HG03378 (cell line): Measurements from ENCODE around the gene RPSA.
"Not testable (repeated sequence)": the region's sequence is repeated elsewhere in the genome, so short reads cannot be mapped to it uniquely, and the experiment has no call there.

ENCODE experiments used
- ATAC-seq: cut with Tn5 transposase; IDR thresholded peaks from one replicate; pipeline ENCODE4 v1.9.1; 2021; ENCODE audit warnings: mild to moderate bottlenecking, moderate library complexity; ENCODE audit not compliant: unreplicated experiment

The RPSA gene

GRCh38 chr3:39418556-39419225 is 12.2 kb downstream of the RPSA start:
- not testable (repeated sequence) for ATAC-seq

GRCh38 chr3:39419742-39420315 is 13.3 kb downstream of the RPSA start:
- ATAC-seq = no peak

DNA sequence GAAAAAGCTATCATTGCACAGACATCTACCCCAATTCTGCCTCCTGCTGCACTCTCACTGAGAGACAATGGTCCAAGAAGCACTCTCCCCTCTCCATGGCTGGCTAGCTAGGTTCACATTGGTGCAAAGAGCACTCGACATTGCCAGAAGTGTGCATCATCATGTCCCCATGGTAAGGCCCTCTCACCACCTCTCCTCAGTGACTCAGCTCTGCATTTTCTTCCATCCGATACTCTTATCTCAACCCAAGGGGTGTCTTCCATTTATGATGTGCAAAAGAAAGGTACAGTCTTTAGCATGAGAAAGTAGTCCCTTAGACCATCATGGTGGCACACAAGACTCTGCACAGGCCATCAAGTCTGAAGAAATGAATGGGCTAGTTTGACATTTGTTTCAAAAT is 14.0 kb downstream of the RPSA start:
- no peak for ATAC-seq

DNA sequence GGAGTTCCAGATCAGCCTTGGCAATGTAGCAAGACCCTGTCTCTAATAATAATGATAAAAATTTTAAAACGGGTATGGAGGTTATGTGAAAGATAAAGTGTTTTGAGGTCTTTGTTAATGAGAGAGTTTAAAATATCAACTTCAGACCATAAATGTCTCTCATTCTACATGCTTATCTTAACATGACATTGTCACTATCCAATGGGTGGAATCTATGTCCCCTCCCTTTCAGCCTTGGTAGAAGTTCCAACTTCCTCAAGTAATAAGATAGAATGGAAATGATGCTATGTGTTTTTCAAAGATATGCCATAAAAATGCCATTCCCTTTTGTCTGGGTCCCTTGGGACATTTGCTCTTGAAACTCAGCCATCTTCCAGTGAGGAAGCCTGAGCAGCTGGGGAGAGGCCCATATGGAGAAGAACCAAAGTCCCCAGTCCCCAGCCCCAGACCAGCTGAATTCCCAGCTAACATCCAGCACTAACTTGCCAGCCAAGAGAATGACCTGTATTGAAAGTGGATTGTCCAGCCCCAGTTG is 17.0 kb downstream of the RPSA start:
- no peak for ATAC-seq

DNA sequence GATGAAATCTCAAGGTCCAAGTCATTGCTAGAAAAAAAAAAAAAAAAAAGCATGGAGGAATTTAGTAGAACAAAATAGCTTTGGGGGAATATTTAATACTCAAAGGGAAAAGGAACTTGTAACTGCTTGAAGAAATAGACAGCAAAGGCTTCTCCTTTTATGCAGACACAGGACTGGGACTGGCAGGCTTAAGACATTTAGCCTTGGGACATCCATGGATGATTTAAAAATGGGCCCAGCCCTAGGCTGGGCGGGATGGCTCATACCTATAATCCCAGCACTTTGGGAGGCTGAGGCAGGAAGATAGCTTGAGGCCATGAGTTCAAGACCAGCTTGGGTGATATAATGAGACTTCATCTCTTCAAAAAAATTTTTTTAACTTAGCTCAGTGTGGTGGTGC is 19.8 kb downstream of the RPSA start:
- no peak for ATAC-seq

GRCh38 chr3:39427506-39427905 is 21.0 kb downstream of the RPSA start:
- no peak for ATAC-seq

DNA sequence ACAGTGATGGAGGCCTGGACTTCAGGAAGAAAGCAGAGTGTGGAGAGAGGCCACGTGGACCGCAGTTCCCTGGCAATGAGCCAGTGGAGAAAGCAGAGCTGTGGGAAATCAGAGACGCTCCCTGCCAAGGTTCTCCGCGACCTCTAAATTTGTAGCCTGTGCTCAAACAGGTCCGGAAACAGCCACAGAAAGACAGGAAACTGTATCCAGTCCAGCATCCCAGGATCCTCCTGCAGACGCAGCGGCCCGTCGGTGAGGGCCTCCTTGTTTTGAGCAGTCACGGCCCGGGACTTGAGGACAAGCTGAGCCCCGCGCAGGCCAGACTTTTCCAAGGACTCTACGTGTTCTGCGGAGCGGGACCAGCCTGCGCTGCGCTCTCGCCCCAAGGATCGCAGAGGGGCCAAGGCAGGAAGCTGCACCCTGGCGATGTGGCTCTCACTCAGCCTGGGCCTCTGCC is 22.3 kb downstream of the RPSA start:
- no peak for ATAC-seq

DNA sequence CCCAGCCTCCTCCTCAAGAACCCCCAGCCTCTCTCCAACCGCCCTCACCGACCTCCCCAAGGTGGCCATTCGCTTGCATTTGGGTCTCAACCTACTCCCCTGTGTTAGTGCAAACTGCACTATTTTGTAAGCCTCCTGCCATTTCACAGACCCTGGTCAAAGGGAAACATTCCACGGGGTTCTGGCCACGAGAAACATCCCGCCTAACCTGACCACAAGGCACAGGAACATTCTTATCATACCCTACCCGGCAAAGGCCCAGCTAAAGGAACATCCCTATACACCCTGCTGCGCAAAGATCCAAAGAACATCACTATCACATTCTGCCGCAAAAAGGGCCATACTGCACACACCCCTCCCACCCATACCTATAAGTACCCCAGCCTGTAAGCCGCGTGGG is 22.9 kb downstream of the RPSA start:
- ATAC-seq = no peak

GRCh38 chr3:39432342-39432741 is 25.8 kb downstream of the RPSA start:
- no peak for ATAC-seq

- ATAC-seq = no peak
Observed at GRCh38 chr3:39433642-39434041, 27.1 kb downstream of the RPSA start.

- peak; percentile 79 for ATAC-seq
Observed at GRCh38 chr3:39434574-39434973, 28.1 kb downstream of the RPSA start.

DNA sequence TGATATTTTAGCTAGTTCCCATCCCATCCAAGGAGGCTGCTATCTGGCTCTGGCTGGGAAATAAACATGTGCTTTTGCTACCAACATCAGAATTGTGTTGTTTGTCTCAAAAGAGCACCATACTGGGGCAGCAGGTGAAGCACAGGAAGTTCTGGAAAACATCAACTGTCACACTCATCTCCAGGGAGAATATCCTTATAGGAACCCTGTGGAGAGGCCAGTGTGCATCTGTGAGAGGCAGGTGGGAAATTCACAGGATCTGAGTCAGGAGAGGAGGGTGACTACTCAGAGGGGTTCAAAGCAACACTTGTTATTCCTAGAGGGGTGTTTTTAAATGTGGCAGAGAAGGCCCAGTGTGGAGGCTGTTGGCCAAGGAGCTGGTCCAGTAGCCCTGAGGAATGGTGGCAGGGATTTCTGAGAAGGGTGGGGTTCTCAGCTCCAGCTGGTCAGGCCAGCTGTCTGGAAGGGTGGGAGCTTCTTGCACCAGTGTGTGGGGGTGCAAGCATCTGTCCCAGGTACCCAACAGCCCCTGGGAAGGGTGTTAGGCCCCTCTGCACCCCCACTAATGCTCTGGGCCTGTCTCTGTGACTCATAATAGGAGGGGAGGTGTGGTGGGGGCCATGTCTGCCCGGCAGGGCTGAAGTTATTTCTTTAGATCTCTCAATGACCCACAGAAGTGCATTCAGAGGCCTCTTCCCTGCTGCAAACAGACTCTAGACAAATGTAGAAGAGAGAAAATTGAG is 28.7 kb downstream of the RPSA start:
- no peak for ATAC-seq

- no peak for ATAC-seq
Observed at GRCh38 chr3:39438880-39439279, 32.4 kb downstream of the RPSA start.

- no peak for ATAC-seq
Observed at GRCh38 chr3:39440316-39440715, 33.8 kb downstream of the RPSA start.

GRCh38 chr3:39443530-39443929 is 37.0 kb downstream of the RPSA start:
- no peak for ATAC-seq

- no peak for ATAC-seq
Observed at GRCh38 chr3:39445927-39446326, 39.4 kb downstream of the RPSA start.

- ATAC-seq = no peak
Observed at GRCh38 chr3:39446444-39446843, 39.9 kb downstream of the RPSA start.

DNA sequence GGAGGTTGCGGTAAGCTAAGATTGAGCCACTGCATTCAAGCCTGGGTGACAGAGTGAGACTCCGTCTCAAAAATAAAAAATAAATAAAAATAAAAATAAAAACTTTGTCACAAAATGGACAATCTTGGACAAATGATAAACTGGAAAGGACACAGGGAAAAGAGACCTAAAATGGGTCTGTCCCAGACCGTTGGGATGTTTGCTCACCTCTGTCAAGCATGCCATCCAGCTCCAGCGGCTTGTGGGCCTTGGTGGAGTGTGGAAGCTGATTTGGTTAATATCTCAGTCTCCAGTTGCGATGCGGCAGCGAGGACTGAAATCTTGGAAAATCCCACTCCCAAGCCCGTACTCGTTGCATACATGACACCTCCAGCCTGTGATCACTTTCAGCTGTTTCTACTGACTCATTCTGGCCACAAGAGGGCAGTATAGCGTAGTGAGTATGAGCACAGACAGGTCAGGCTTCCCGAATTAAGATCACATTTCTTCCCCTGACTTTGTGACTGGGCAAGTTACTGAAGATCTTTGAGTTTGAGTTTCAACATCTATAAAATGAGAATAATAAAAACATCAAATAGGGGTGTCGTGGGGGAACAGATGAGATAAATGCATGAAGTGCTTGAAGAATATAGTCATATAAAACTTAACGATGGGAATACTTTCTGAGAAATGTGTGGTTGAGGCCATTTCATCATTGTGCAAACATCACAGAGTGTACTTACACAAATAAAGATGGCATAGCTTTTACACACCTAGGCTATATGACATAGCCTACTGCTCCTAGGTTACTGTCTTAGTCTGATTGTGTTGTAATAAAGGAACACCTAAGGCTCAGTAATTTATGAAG is 41.3 kb downstream of the RPSA start:
- ATAC-seq = peak; percentile 81

DNA sequence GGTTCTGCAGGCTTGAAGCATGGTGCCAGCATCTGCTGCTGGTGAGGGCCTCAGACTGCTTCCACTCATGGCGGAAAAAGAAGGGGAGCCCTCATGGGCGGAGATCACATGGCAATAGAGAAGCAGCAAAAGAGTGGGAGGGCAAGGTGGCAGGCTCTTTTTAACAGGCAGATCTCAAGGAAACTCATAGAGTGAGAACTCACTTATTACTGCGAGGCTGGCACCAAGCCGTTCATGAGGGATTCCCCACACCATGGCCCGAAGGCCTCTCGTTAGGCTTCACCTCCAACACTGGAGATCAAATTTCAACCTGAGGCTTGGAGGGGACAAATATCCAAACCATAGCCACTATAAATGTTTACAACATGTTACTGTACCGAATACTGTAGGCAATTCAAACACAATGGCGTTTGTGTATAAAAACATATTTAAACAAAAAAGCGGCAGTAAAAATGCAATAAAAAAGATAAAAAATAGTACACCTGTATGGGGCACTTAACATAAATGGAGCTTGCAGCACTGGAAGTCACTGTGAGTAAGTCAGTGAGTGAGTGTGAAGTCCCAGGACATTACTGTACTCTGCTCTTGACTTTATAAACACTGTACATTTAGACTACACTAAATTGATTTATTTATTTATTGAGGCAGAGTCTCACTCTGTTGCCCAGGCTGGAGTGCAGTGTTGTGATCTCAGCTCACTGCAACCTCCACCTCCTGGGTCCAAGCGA is 42.1 kb downstream of the RPSA start:
- no peak for ATAC-seq

DNA sequence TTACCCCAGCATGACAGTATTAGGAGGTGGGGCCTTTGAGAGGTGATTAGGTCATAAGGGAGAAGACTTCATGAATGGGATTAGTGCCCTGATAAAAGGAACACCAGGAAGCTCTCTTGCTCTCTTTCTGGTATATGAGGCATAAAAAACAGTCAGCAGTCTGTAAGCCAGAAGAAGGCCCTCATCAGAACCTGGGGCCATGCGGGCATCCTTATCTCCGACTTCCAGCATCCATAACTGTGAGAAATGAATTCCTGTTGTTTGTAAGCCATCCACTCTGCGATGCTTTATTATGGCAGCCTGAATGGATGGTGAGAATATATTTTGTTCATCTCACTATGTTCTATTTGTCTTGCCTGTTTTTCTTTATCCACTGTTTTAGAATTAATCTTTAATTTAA is 43.3 kb downstream of the RPSA start:
- ATAC-seq = no peak
